Left lung (tissue), 10 donors: ENCODE measurements around the gene LAMA3. TPM values are rescaled to one million over a fixed set of nuclear protein-coding genes. Genes with fewer than 3 reads are reported as not detected.
A peak's percentile ranks its signal among the peaks of the same experiment; 100 is the strongest.

Experiments
- ATAC-seq: fragments of 200-7000 bp; cut with Tn5 transposase; one replicate; pipeline ENCODE4 v1.9.1; 2020; ENCODE audit warnings: moderate library complexity
- DNase-seq, 4 donors: peaks; one replicate each; pipeline ENCODE4 v3.0.0-alpha.2; 2013 to 2020
- H3K27ac ChIP-seq, 2 donors: fragments of 200-600 bp; sonication (generic) in 1 of 2; one replicate each; pipeline versions ENCODE4 v1.5.0 to v1.8.0; 2020 to 2021
- H3K27me3 ChIP-seq, 2 donors: fragments of 200-600 bp; sonication (generic) in 1 of 2; one replicate each; pipeline versions ENCODE4 v1.5.0 to v1.8.0; 2020 to 2021
- H3K36me3 ChIP-seq, 2 donors: fragments of 200-600 bp; sonication (generic) in 1 of 2; one replicate each; pipeline versions ENCODE4 v1.5.0 to v1.8.0; 2020 to 2021
- H3K4me1 ChIP-seq, 2 donors: fragments of 200-600 bp; one replicate each; pipeline ENCODE4 v1.8.0; 2021
- H3K4me3 ChIP-seq, 2 donors: fragments of 200-600 bp; sonication (generic) in 1 of 2; one replicate each; pipeline versions ENCODE4 v1.5.0 to v1.8.0; 2020 to 2021; ENCODE audit warnings: mild to moderate bottlenecking in 1 of 2
- H3K9me3 ChIP-seq, 2 donors: fragments of 200-600 bp; sonication (generic) in 1 of 2; one replicate each; pipeline versions ENCODE4 v1.5.0 to v1.8.0; 2020 to 2021
- CTCF ChIP-seq, 2 donors: fragments of 200-600 bp; sonication (generic) in 1 of 2; IDR thresholded peaks; one replicate each; pipeline versions ENCODE4 v1.5.0 to v1.8.0; 2021; ENCODE audit warnings: antibody characterized with exemption in 2 of 2
- intact Hi-C, 2 donors: fragments of 100-400 bp; cut with DNase I; formaldehyde crosslinking; loops; one replicate each; pipeline versions ENCODE4 v1.11.2 to v1.14.2; 2022
- polyA plus RNA-seq, 6 donors: library from polyadenylated mRNA; unstranded; fragments of 120-200 nt; gene quantifications; one replicate each; pipeline ENCODE4 v1.2.1, GENCODE V29; 2013; ENCODE audit not compliant: insufficient read length in 6 of 6
- total RNA-seq, 2 donors: library from RNA; stranded (reverse); fragmentation: NEBNext Ultra II Directional; extraction: Animal tissue kit (Norgen Biotek cat#: 25700); gene quantifications; one replicate each; pipeline ENCODE4 v1.2.1, GENCODE V29; 2021
- donor health status: DM: no; HTN: yes; CAD: no.
- donor health status: DM: no; HTN: no; CAD: no.

Gene LAMA3
- total and polyA plus RNA-seq, 8 donors, result 42.8 to 207 (median 140) TPM

- intact Hi-C loops, result no loop called here
- ATAC-seq, result peak; percentile 78
Measured at GRCh38 chr18:23943903-23944624, 254.8 kb downstream of the LAMA3 start.

GRCh38 chr18:23945416-23946079, 256.3 kb downstream of the LAMA3 start:
- DNase-seq (no peak), ATAC-seq (no peak)
- H3K27me3 ChIP-seq, result no peaks in the 10 kb centered on the region
- H3K4me1 ChIP-seq, result peaks cover 5 to 8% of the 10 kb centered on the region in 2 donors
- intact Hi-C loops, result no loop called here
- no peak for TF ChIP-seq CTCF (IDR thresholded peaks at IDR 0.05)
- no peaks in the 10 kb centered on the region for H3K9me3 ChIP-seq
- H3K4me3 ChIP-seq, result no peak overlapping the region
- H3K36me3 ChIP-seq, result no peaks in the 10 kb centered on the region
- H3K27ac ChIP-seq, result no peak overlapping the region

More at GRCh38 chr18:23943903-23944624, 254.8 kb downstream of the LAMA3 start:
- Histone ChIP-seq H3K27me3 (no peaks in the 10 kb centered on the region), H3K9me3 (no peaks in the 10 kb centered on the region), H3K36me3 (no peaks in the 10 kb centered on the region), H3K4me1 (peaks cover 5 to 8% of the 10 kb centered on the region in 2 donors), H3K27ac (peak overlapping the region; percentile 57 to 65), H3K4me3 (no peak overlapping the region)
- no peak for TF ChIP-seq CTCF (IDR thresholded peaks at IDR 0.05)
- DNase-seq, result peak in 1 of 4 donors; percentile 37

GRCh38 chr18:23949863-23950262, 260.6 kb downstream of the LAMA3 start:
- no peak overlapping the region for H3K4me3 ChIP-seq
- no peaks in the 10 kb centered on the region for H3K27me3 ChIP-seq
- DNase-seq, result no peak

GRCh38 chr18:23950644-23951043, 261.4 kb downstream of the LAMA3 start:
- no peaks in the 10 kb centered on the region for H3K4me1 ChIP-seq
- TF ChIP-seq CTCF (IDR thresholded peaks at IDR 0.05), result no peak
- no peaks in the 10 kb centered on the region for H3K9me3 ChIP-seq
- no peak for ATAC-seq
- no peak overlapping the region for H3K27ac ChIP-seq
- H3K36me3 ChIP-seq, result no peaks in the 10 kb centered on the region
- intact Hi-C loops, result no loop called here
- no peak overlapping the region for H3K4me3 ChIP-seq
- H3K27me3 ChIP-seq, result no peaks in the 10 kb centered on the region
- no peak for DNase-seq

More at GRCh38 chr18:23949863-23950262, 260.6 kb downstream of the LAMA3 start:
- no peaks in the 10 kb centered on the region for H3K4me1 ChIP-seq
- H3K27ac ChIP-seq, result no peak overlapping the region
- ATAC-seq, result no peak
- no peaks in the 10 kb centered on the region for H3K9me3 ChIP-seq
- intact Hi-C loops, result no loop called here
- TF ChIP-seq CTCF (IDR thresholded peaks at IDR 0.05), result no peak
- no peaks in the 10 kb centered on the region for H3K36me3 ChIP-seq

GRCh38 chr18:23951206-23951605, 262.0 kb downstream of the LAMA3 start:
- H3K27ac ChIP-seq, result no peak overlapping the region
- no peaks in the 10 kb centered on the region for H3K36me3 ChIP-seq
- no peaks in the 10 kb centered on the region for H3K27me3 ChIP-seq
- intact Hi-C loops, result no loop called here
- H3K4me1 ChIP-seq, result no peaks in the 10 kb centered on the region
- TF ChIP-seq CTCF (IDR thresholded peaks at IDR 0.05), result no peak
- ATAC-seq (no peak), DNase-seq (no peak)
- H3K4me3 ChIP-seq, result no peak overlapping the region
- H3K9me3 ChIP-seq, result no peaks in the 10 kb centered on the region
